Neural progenitor cell (in vitro differentiated cells): Measurements from ENCODE around the gene TECR. TPM values are rescaled to one million over a fixed set of nuclear protein-coding genes. Genes with fewer than 3 reads are reported as not detected.

Experiments used
- DNase-seq: peaks from one replicate; pipeline ENCODE4 v3.0.0-alpha.2; 2016; ENCODE audit warnings: low spot score
- H2AFZ ChIP-seq: fragments of 200-600 bp; sonication (generic); replicated peaks from 2 replicates; pipeline ENCODE4 v1.6.1; 2016; ENCODE audit warnings: antibody characterized with exemption
- H3F3A ChIP-seq: fragments of 200-600 bp; sonication (generic); 2 replicates; pipeline ENCODE4 v1.6.1; 2016; ENCODE audit warnings: antibody characterized with exemption, low read depth
- H3K27ac ChIP-seq: fragments of 200-600 bp; sonication (generic); 2 replicates; pipeline ENCODE4 v1.5.1; 2016; ENCODE audit warnings: mild to moderate bottlenecking
- H3K27me3 ChIP-seq: fragments of 200-600 bp; sonication (generic); 2 replicates; pipeline ENCODE4 v1.6.1; 2016; ENCODE audit warnings: mild to moderate bottlenecking, moderate library complexity
- H3K36me3 ChIP-seq: fragments of 200-600 bp; sonication (generic); 2 replicates; pipeline ENCODE4 v1.5.1; 2016
- H3K4me1 ChIP-seq: fragments of 200-600 bp; sonication (generic); 2 replicates; pipeline ENCODE4 v1.6.1; 2016; ENCODE audit warnings: mixed run types
- H3K4me2 ChIP-seq: fragments of 200-600 bp; sonication (generic); 2 replicates; pipeline ENCODE4 v1.6.1; 2016
- H3K4me3 ChIP-seq: fragments of 200-600 bp; sonication (generic); 2 replicates; pipeline ENCODE4 v1.5.1; 2016
- H3K79me2 ChIP-seq: fragments of 200-600 bp; sonication (generic); 2 replicates; pipeline ENCODE4 v1.6.1; 2016; ENCODE audit warnings: low read depth
- H3K9ac ChIP-seq: fragments of 200-600 bp; sonication (generic); 2 replicates; pipeline ENCODE4 v1.6.1; 2016
- H3K9me3 ChIP-seq: fragments of 200-600 bp; sonication (generic); 2 replicates; pipeline ENCODE4 v1.5.1; 2016; ENCODE audit warnings: low read depth
- H4K20me1 ChIP-seq: fragments of 200-600 bp; sonication (generic); 2 replicates; pipeline ENCODE4 v1.6.1; 2016; ENCODE audit warnings: low read depth
- H3K27ac Mint-ChIP-seq: 3 replicates; pipeline ENCODE4 v1.8.0; 2021; ENCODE audit warnings: mixed read lengths
- H3K27me3 Mint-ChIP-seq: 2 replicates; pipeline ENCODE4 v1.8.0; 2022; ENCODE audit warnings: low read depth, mild to moderate bottlenecking, inconsistent platforms, moderate library complexity, mixed read lengths; ENCODE audit not compliant: insufficient read depth
- H3K36me3 Mint-ChIP-seq: 3 replicates; pipeline ENCODE4 v1.8.0; 2021; ENCODE audit warnings: mixed read lengths
- H3K4me1 Mint-ChIP-seq: 3 replicates; pipeline ENCODE4 v1.8.0; 2021; ENCODE audit warnings: mixed read lengths
- H3K4me3 Mint-ChIP-seq: 3 replicates; pipeline ENCODE4 v1.8.0; 2021; ENCODE audit warnings: mild to moderate bottlenecking, moderate library complexity, mixed read lengths
- H3K9me3 Mint-ChIP-seq: 3 replicates; pipeline ENCODE4 v1.8.0; 2020; ENCODE audit warnings: mixed read lengths
- CTCF ChIP-seq: fragments of 200-600 bp; sonication (generic); IDR thresholded peaks from 2 replicates; pipeline ENCODE4 v1.5.1; 2017; ENCODE audit warnings: antibody characterized with exemption, mild to moderate bottlenecking
- EZH2 ChIP-seq: fragments of 200-600 bp; sonication (generic); IDR thresholded peaks from 2 replicates; pipeline ENCODE4 v1.6.1; 2017; ENCODE audit warnings: antibody characterized with exemption, mild to moderate bottlenecking, moderate library complexity
- EZH2phosphoT487 ChIP-seq: fragments of 200-600 bp; sonication (generic); IDR thresholded peaks from 2 replicates; pipeline ENCODE4 v1.6.1; 2017; ENCODE audit warnings: antibody characterized with exemption
- total RNA-seq: library from RNA; depleted of rRNA; stranded (reverse); fragments of >200 nt; gene quantifications from 2 replicates; pipeline ENCODE4 v1.2.3, GENCODE V29; 2015; ENCODE audit warnings: low replicate concordance

Gene TECR
- total RNA-seq, 1 donor from 2014 or later: 41.9 TPM

DNA sequence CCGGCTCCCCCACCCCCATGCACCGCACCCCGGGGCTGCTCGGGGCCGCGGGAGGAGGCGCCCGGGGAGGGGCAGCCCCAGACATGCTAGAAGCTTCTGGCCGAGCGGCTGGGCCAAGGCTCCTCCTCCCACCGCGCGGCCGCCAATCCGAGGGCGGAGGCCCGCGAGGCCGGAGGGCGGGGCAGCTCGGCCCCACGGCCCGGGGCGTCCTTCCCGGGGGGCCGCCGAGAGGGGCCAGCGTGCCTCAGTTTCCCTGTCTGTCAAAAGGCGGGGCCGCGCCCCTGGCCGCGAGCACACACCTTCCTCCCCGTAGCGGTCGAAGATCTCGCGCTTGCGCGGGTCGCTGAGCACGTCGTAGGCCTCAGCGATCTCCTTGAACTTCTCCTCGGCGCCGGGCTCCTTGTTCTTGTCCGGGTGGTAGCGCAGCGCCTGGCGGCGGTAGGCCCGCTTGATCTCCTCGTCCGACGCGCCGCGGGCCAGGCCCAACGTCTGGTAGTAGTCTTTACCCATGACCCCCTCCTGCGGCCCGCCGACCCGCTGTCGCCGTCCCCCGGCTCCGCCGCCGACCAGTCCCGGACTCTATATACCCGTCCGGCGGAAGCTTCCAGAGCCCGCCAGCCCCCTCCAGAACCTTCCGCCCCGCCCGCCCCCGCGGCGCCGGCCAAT is 11.4 kb upstream of the TECR start, which contains the start of gene DNAJB1:
DNAJB1 (minus strand) TSS at position 558 of the 666 bp plus-strand sequence; CDS start at position 510, 48 bp downstream.
- Mint-ChIP-seq H3K4me1 (peaks cover 43% of the 10 kb centered on the region), H3K9me3 (no peaks in the 10 kb centered on the region), H3K36me3 (peaks cover 26% of the 10 kb centered on the region), H3K27me3 (peaks cover 14% of the 10 kb centered on the region), H3K4me3 (peak within 1 kb of the TSS; percentile 95), H3K27ac (peak within 1 kb of the TSS; percentile 94)
- Histone ChIP-seq H3K4me2 (peak within 1 kb of the TSS; percentile 99), H3K36me3 (no peaks in the 10 kb centered on the region), H3K27ac (peak within 1 kb of the TSS; percentile 86), H4K20me1 (peaks cover 35% of the 10 kb centered on the region), H3K9me3 (no peaks in the 10 kb centered on the region), H3K9ac (peak within 1 kb of the TSS; percentile 91), H3F3A (peaks cover 44% of the 10 kb centered on the region), H3K27me3 (no peaks in the 10 kb centered on the region), H3K4me3 (peak within 1 kb of the TSS; percentile 99), H2AFZ (peak within 1 kb of the TSS; percentile 88), H3K4me1 (peaks cover 5% of the 10 kb centered on the region), H3K79me2 (peaks cover 36% of the 10 kb centered on the region)
- DNase-seq: peak; percentile 79
- TF ChIP-seq EZH2 (no peak), CTCF (no peak)

DNA sequence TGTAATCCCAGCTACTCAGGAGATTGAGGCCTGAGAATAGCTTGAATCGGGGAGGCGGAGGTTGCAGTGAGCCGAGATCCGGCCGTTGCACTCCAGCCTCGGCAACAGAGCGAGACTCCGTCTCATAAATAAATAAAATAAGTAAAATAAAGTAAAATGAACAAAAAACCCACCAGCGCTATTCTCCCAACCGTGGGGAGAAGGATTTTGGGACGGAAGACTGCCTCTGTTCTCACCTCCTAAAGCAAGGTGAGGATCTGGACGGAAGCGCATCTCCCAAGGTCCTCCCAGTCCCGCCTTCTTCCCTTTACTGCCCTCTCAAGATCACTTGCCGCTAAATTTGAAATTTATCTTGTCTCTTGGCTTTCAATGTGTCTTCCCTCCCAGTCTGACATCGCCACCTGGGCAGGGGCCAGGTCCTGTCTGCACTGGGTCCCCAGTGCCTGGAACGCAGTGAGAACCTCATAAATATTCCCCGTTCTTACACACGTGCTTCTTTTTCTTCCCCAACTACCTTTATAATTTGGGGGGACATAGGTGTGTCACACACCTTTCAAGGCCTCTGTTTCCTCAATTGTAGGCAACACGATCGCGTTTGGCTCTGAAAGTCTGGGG is 10.0 kb upstream of the TECR start:
- TF ChIP-seq EZH2phosphoT487: no peak
- no peak for TF ChIP-seq CTCF
- no peak for TF ChIP-seq EZH2
- Mint-ChIP-seq H3K4me1 (peaks cover 43% of the 10 kb centered on the region), H3K27me3 (peaks cover 13% of the 10 kb centered on the region), H3K27ac (peak overlapping the region; percentile 44), H3K4me3 (peak overlapping the region; percentile 95), H3K36me3 (peaks cover 22% of the 10 kb centered on the region), H3K9me3 (no peaks in the 10 kb centered on the region)
- no peak overlapping the region for H3K27ac ChIP-seq
- no peak overlapping the region for H2AFZ ChIP-seq
- H3K4me2 ChIP-seq: peak overlapping the region; percentile 75
- DNase-seq: no peak
- H3K9me3 ChIP-seq: no peaks in the 10 kb centered on the region
- no peak overlapping the region for H3K9ac ChIP-seq
- no peaks in the 10 kb centered on the region for H3K36me3 ChIP-seq
- H4K20me1 ChIP-seq: peaks cover 31% of the 10 kb centered on the region
- H3K27me3 ChIP-seq: no peaks in the 10 kb centered on the region
- H3F3A ChIP-seq: peaks cover 31% of the 10 kb centered on the region
- peaks cover 36% of the 10 kb centered on the region for H3K79me2 ChIP-seq
- no peak overlapping the region for H3K4me3 ChIP-seq
- peaks cover 5% of the 10 kb centered on the region for H3K4me1 ChIP-seq

GRCh38 chr19:14519860-14520407 is 9.5 kb upstream of the TECR start:
- no peak for DNase-seq
- Histone ChIP-seq H3K27ac (no peak overlapping the region), H2AFZ (no peak overlapping the region), H3K4me3 (no peak overlapping the region), H3K9me3 (no peaks in the 10 kb centered on the region), H3K4me2 (no peak overlapping the region), H3K36me3 (no peaks in the 10 kb centered on the region), H4K20me1 (peaks cover 27% of the 10 kb centered on the region), H3F3A (peaks cover 26% of the 10 kb centered on the region), H3K4me1 (peaks cover 5% of the 10 kb centered on the region), H3K79me2 (peaks cover 33% of the 10 kb centered on the region), H3K27me3 (no peaks in the 10 kb centered on the region), H3K9ac (no peak overlapping the region)
- H3K4me3 Mint-ChIP-seq: peak overlapping the region; percentile 95
- no peaks in the 10 kb centered on the region for H3K9me3 Mint-ChIP-seq
- peaks cover 17% of the 10 kb centered on the region for H3K36me3 Mint-ChIP-seq
- H3K4me1 Mint-ChIP-seq: peaks cover 39% of the 10 kb centered on the region
- peak overlapping the region; percentile 44 for H3K27ac Mint-ChIP-seq
- peaks cover 13% of the 10 kb centered on the region for H3K27me3 Mint-ChIP-seq
- no peak for TF ChIP-seq EZH2
- TF ChIP-seq EZH2phosphoT487: no peak
- no peak for TF ChIP-seq CTCF
